GM21390 (cell line): ENCODE data around the gene BSDC1.

ENCODE experiments used
- ATAC-seq: cut with Tn5 transposase; IDR thresholded peaks from one replicate; pipeline ENCODE4 v1.9.1; 2021; ENCODE audit not compliant: unreplicated experiment

BSDC1 gene

DNA sequence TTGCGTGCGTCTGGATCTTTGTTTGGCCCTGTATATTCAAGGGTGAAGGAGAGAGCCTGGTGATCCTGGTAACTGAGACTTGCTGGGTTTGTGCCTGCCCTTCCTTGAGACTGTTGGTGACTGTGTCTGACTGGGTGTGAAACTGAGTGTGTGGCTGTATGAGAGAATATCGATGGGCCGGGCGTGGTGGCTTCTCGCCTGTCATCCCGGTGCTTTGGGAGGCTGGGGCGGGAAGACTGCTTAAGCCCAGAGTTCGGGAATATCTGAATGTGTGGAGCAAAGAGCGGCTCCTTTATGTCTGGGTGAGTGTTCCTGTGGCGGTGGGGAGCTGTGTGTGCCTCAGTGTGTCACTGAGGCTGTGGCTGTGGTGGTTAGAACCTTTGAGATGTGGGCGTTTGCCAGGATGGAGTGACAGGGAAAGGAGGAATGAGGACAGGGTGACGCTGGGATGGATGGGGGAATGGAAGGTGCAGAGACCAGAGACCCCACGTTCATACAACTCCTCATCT is 55.5 kb downstream of the BSDC1 start:
- no peak for ATAC-seq

DNA sequence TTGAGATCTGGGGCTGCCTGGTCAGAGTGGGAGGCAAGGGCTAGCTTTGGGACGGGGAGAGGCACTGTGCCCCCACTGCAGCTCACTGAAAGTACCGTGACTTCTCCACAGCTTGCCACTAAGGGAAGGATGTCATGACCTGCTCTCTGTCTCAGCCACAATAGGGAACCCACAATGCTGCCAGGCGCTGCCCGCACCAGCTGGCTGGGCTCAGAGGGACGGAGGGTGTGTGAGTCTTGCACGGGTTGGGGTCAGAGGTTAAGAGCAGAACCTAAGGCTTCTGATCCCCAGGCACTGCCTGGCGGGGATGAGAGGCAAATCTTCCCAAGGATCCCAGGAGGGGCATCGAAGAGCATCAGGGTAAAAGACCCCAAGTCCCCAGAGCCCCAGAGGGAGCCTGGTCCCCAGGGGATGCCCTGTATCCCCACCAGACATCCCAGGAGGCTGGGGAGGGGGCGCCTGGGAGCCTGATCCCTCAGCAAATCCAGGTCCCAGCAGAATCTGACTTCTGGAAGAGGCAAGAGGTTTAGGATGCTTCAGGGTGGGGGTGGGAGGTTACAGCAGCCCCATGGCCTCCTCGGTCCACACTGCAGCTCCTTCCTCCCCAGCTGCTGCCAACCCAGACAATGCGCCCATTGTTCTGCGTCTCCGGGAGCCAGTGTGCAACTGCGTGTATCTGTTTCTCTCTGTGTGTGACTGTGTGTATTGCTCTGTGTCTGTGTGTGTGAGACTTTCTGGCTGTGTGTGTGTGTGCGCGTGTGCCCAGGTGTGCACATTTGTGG is 56.2 kb downstream of the BSDC1 start:
- ATAC-seq: no peak

DNA sequence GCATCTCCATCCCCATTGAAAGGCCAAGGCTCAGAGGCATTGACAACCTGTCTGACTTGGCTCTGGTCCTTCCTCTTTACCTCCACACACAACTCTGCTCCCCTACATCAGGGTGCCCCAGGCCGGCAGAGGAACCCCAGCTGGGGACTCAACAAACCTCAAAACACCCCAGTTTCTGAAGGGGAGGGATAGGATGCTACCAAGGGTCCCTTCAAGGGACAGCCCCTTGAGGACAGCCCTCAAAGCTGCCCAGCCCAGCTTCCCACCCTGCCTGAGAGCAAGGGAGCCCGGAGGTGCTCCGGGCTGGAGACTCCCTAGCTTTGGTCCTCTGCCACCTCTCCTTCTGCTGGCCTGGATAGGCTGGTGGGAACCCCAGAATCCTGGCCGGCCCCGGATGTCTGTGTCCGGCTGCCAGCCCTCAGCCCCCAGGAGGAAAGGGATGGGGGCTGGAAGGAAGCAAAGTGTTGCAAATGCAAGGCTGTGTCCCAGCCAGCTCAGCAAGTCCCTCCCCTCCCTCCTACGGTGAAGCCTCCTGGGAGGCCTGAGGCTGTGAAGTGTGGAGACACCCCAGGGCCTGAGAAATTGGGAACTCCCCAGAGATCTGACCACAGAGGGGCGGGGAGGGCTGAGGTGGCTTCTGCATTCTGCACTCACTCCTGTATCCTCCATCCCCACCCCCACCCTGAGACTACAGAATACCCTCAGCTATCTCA is 57.1 kb downstream of the BSDC1 start:
- no peak for ATAC-seq

DNA sequence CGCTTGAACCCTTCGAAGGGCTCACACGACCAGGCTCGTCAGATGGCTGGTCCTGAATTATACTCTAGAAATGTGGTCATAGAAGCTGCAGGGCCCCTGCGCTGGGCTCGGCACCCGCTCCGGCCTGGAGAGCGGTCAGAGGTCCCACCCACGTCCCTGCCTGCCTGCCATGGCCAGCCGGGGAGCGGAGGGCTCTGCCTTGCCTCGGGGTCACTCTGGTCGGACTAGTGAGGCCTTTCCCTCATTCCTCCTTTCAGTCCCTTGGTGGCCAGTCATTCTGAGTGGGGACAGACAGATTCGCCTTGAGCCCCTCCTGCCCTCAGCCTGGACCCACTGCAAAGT is 57.7 kb downstream of the BSDC1 start:
- no peak for ATAC-seq

DNA sequence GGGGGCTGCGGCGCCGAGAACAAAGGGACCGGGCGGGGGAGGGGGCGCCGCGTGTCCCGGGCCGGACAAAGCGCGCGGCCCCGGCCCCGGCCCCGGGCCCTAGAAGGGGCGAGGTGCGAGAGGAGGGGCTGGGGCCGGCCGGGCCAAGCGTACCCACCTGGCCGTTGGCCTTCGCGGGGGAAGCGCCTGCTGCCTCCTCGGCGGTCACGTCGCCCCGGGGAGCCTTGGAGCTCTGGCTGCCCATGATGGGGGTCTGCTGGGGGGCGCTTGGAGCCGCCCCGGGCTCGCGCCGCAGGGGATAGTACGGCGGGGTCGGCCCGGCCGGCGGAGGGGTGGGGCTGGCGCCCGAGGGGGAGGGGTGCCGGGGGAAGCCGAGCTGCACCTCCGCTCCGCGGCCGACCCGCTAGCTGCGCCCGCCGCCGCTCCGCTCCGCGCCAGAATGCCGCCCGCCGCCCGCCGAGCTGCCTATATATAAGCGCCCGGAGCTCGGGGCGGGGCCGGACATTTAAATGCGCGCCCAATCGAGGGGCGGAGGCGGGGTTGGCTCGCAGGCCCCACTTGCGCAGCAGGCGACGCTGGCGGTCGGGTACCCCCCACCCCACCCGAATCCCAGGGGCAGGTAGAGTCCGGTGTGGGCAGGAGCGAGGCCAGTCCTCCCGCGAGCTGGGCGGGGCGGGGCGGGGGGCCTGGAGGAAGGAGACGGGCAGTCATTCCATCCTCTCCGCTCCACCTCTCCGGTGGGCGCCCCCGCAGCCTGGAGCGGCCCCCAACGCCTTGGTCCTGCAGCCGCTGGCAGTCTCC is 58.3 kb downstream of the BSDC1 start, which contains the start of gene MARCKSL1:
Gene MARCKSL1 (minus strand): TSS at position 444 of the 801 bp plus-strand sequence. CDS start 200 bp downstream, at position 244.
- peak; percentile 40 for ATAC-seq

DNA sequence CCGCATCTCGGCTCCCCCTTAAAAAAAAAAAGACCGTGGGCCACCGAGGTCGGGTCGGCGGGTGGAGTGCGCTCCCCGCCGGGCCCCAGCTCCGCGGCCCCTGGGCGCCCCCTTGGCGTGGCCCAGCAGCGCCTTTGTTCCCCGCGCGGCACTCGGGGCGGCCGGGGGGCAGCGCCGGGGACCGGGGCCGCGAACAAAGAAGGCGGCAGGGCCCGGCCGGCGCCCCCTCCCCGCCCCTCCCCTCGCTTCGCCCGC is 58.8 kb downstream of the BSDC1 start:
- peak; percentile 1 for ATAC-seq

DNA sequence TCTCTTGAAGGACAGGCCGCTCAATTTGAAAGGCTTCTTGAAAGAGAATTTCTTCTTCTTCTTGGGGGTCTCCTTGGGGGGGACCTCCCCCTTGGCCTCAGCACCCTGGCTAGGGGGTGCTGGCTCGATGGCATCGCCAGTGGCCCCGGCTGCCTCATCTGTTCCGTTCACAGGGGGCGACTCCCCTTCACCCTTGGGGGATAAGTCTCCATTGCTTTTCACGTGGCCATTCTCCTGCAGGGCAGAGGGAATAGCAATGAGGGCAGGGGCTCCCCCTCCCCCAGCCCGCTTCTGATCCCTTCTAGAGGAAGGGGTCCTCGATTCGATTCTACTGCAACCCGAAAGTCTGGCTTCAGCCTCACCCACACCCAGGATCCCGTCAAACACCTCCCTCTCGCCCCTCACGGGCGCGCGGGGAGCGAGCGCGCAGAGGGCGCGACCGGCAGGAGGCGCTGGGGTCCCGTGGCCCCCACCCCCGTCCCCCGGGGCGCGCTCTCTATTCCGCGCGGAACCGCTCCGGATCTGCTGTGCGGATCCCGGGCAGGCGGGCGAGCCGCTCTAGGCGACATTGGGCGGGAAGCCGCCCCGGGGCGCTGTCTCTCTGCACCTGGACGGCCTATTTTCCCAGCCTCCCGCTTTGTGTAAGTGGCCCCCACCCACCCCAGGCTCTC is 59.2 kb downstream of the BSDC1 start:
- peak; percentile 13 for ATAC-seq

DNA sequence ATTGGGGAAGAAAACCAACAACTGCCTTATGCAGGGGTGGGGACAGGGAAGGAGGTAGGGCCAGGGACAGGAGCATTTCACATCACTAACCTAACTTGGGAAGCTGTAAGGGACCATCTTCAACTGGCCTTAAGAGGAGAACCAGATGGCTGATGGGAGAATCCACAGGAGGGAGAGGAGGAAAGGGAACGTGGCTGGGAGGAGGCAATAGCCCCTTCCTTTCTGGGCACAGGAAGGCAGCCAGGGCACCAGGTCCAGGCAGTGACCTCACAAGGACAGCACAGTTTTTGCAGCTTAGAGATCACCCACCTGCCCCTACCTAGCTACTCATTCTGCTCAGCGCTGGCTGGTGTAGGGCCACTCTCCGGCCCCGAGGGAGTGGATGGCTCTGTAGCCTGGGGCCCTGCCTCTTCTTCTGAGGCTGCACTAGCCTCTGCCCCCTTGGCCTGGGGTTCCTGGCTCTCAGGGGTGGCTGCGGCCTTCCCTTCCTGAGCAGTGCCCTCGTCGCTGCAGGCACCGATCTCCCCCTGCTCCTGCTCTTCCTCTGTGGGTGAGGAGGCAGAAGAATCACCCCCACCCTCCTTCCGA is 59.9 kb downstream of the BSDC1 start:
- ATAC-seq: no peak

DNA sequence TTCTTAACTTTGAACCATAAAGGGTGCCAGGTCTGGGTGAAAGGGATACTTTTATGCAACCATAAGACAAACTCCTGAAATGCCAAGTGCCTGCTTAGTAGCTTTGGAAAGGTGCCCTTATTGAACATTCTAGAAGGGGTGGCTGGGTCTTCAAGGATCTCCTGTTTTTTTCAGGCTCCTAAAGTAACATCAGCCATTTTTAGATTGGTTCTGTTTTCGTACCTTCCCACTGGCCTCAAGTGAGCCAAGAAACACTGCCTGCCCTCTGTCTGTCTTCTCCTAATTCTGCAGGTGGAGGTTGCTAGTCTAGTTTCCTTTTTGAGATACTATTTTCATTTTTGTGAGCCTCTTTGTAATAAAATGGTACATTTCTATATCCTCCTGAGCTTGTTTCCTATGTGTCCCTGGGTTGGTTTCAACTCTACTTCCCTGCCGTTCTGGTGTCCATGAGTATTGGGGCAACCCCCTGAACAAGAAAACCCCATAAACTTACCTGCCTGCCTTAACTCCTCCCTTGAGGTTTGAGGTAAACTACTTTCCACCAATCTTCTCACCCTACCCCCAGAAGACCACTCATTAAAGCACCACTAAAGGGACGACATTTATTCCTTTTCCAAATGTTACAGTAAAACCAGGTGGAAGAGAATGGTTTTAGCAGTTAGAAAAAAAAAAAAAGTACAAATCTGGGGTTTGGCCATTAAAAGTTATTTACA is 60.8 kb downstream of the BSDC1 start:
- no peak for ATAC-seq

DNA sequence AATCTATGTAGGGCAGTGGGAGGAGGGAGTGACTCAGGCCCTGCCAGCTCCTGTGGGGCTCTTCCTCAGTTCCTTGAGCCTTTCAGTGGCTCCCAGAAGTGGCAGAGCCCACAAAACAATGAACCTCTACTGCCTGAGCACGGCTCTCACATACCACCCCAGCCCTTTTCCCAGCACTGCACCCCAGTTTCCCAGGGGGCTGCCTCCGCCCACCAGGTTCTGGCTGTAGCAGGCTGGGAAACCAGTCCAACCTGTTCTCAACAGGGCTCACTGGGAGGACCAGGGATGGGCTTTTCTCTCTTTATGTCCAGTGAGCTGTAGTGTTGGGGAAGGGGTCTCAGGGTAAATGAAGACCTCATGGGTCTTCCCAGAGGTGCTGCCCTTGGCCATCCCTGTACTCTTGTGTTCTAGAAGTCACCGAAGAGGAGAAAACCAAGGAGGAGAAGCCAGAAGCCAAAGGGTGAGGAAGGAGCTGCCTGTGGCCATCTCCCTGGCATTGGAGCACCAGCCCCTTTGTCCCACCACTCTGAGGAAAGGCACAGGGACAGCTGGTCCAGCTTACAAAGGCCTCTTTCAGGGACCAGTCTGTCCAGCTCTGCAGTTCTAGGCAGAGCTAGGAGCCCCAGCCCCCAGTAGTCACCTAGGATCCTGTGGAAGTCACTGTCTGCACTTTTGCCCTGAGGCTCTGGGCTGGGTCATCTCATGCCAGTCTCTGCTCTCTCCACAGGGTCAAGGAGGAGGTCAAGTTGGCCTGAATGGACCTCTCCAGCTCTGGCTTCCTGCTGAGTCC is 61.8 kb downstream of the BSDC1 start:
- ATAC-seq: no peak

DNA sequence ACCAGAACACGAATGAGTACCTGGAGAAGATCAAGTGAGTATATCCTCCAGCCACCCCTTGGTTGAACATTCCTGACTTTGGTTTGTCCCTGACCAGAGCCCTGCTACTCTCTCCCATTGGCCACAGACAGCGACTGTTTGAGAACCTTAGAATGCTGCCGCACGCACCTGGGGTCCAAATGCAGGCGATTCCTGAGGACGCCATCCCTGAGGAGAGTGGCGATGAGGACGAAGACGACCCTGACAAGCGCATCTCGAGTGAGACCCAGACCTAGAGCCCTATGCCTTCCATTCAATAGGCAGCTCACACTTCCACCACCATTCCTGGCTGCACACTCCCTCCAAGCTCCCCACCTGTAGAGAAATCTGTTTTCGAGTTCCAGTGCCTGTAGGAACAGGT is 62.7 kb downstream of the BSDC1 start:
- no peak for ATAC-seq

DNA sequence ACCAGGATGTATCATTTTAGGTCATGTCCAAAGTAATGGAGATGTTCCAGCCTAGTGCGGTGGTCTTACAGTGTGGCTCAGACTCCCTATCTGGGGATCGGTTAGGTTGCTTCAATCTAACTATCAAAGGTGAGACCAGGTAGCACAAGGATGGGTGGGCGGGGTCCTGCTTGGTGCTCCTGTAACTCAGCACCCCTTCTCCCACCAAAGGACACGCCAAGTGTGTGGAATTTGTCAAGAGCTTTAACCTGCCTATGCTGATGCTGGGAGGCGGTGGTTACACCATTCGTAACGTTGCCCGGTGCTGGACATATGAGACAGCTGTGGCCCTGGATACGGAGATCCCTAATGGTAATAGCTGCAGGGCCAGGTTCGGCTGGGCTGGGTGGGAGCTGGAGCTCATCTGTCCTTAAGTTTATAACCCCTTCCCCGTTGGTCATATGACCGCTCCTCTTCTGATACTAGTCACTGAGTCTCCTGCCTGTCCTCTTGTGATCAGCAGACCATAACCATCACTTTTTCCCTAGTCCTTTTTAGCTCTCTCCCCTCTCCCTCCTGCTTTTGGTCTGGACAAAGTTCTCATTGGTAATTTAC is 63.6 kb downstream of the BSDC1 start:
- ATAC-seq: no peak

DNA sequence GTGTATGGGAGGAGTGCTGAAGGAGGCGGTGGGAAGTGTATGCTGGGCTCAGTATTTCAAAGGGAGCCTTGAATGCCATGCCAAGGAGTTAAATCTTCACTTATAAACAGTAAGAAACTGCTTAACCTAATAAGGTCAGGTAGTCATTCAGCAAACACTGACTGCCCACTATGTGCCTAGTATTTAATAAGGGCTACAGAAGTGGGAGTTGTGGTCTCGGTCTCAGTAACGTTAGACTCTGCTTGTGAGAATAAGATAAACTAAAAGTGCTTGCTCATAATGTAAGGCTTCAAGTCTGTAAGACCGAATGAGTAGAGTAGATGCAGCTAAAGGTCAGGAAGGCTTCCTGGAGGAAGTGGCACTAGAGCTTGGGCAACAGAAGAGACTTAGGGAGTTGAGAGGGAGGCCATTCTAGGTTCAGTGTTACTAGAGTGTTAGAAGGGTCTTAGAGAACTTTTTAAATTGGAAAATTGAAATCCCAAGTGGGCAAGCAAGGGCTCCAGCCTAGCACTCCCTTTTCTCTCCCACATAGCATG is 64.2 kb downstream of the BSDC1 start:
- ATAC-seq: no peak

DNA sequence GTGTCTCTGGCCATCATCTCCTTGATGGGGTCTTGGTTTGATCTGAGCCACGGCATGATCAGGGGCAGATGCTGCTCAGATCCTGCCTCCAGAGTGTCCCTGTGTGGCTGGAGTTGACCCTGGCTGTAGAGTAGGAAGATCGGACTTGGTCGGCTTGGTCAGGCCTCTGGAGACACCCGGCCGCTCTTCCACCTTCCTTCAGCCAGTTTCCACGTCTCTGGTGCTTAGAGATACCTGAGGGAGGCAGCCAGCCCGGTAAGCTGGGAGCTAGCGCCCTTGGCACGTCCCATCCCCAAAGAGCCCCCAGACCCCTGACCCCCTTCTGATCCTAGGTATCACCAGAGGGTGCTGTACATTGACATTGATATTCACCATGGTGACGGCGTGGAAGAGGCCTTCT is 67.0 kb downstream of the BSDC1 start:
- ATAC-seq: no peak

DNA sequence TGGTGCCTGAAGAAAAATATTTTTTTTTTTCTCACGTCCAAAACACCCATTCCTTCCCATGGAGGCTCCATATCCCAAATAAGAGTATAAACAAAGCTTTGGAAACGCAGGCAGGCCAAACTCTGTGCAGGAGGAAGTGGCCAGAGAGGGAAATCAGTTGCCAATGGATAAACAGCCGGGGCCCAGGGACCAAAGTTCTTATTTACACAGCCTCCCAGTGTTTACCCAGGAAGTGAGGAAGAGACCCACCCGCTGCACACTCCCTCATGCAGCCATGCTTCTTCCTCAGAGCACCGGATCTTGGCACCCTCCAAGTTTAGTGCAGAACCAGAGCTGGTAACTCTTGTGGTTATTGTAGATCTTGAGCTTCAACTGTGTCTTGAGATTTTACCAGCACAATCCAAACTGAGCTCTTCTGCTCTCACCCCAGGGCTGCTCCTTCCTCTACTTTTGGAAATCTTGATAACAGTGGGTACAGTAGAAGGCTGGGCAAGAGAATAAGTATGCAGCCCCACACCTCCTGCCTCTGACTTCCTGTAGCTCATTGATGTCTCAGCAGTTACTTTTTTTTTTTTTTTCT is 72.4 kb downstream of the BSDC1 start:
- ATAC-seq: no peak

DNA sequence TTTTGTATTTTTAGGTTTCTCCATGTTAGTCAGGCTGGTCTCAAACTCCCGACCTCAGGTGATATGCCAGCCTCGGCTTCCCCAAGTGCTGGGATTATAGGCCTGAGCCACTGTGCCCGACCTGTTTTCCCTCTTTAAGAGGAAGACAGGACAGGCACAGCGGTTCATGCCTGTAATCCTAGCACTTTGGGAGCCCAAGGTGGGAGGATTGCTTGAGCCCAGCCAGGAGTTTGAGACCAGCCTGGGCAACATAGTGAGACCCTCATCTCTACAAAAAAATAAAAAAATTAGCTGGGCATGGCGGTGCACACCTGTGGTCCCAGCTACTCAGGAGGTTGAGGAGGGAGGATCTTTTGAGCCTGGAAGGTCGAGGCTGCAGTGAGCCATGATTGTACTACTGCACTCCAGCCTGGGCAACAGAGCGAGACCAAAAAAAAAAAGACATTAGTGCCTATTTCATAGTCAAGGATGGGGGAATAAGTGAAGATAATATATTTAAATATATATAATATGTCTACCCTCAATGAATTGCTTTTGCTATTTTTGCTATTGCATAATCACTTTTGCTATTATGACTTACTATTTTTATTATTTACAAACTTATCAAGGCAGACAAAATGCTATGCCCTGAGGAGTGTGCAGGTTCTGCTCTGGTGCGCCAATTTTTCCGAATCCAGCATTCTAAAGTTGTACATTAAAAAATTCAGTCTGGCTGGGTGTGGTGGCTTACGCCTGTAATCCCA is 75.9 kb downstream of the BSDC1 start:
- no peak for ATAC-seq

DNA sequence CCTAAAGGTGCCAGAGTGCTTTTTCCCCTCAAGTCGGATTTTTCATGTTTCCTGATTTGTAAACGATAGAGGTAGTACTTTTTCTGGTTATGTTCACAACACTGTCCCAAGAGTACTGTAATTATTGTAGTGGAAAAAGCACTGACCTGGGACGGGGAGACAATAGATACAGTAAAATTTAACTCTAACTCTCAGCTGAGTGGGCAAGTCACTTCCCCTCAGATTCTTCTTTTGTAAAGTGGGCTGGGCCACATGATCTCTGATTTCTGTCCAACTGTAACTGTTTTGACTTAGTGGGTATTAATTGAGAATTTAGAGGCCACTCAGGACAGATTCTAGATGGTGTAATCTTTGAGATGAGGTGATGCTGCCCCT is 77.4 kb downstream of the BSDC1 start:
- peak; percentile 31 for ATAC-seq
